NCI-H1694 (cell line): Measurements from ENCODE around the gene KCNJ1.

Source experiments
- DNase-seq: peaks from one replicate; lab custom pipeline; 2025; lab: John Stamatoyannopoulos, UW

The KCNJ1 gene

GRCh38 chr11:128867277-128867676 lies at the start of gene KCNJ1:
KCNJ1 (minus strand) TSS chr11:128867296; CDS start chr11:128840243, 27,053 bp downstream.
- DNase-seq = no peak

GRCh38 chr11:128916681-128917080 lies 49.6 kb upstream of the KCNJ1 start:
- DNase-seq = no peak

DNA sequence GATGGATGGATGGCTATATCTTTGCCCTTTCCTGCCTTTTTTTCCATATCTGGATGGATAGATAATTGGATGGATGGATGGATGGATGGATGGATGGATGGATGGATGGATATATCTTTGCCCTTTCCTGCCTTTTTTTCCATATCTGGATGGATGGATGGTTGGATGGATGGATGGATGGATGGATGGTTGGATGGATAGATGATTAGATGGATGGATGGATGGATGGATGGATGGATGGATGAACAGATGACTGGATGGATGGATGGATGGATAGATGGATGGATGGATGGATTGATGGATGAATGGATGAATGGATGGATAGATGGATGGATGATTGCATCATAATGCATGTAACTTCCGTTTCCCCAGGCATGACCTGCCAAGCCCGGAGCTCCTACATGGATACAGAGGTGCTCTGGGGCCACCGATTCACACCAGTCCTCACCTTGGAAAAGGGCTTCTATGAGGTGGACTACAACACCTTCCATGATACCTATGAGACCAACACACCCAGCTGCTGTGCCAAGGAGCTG lies 49.0 kb upstream of the KCNJ1 start:
- no peak for DNase-seq

- DNase-seq = peak; percentile 37
These were observed 48.0 kb upstream of the KCNJ1 start for GRCh38 chr11:128915149-128915521.

DNA sequence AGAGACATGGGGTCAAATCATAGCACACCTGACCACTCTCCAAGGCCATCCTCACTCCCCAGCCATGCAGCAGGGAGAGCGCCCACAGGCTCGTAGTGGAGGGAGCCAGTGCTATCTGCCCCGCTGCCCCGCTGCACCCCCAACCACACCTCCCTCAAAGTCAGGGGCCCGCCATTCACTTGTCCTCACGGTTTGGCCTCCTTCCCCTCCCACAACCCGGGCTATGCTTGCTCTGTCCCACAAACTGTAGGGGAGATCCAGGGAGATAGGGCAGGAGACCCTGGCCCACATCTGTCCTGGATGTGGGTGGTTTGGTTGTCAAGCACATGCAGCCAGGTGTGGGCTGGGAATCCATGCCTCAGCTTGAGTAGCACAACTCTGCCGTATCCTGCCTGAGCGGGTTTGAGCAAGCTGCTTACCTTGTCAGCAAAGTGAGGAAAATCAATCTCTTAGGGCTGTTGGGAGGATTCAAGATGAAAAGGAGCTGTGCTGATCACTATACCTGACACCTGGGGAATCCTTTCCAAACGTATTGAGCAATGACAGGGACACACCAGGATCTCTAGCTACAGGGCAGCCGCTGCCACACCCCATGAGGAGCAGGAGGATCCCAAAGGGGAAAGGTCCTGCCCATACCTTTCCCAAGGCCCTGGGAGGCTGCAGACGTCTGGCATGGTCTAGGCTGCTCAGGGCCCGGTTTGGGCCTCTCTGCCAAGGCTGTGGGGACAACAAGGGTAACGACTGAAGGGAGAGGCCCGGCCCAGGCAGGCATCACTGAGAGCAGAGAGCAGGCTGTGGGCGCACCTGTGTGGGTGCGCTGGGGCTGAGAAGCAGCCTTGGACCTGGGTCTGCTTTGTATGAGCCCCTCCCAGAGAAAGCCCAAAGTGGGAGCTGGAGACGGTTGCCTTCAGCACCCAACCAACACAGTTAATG lies 47.4 kb upstream of the KCNJ1 start:
- DNase-seq = no peak

- no peak for DNase-seq
These were observed 46.7 kb upstream of the KCNJ1 start for GRCh38 chr11:128913806-128914205.

- no peak for DNase-seq
These were observed 44.6 kb upstream of the KCNJ1 start for GRCh38 chr11:128911701-128912100.

GRCh38 chr11:128911239-128911638 lies 44.1 kb upstream of the KCNJ1 start:
- no peak for DNase-seq

- DNase-seq = no peak
These were observed 43.5 kb upstream of the KCNJ1 start for GRCh38 chr11:128910576-128910975.

DNA sequence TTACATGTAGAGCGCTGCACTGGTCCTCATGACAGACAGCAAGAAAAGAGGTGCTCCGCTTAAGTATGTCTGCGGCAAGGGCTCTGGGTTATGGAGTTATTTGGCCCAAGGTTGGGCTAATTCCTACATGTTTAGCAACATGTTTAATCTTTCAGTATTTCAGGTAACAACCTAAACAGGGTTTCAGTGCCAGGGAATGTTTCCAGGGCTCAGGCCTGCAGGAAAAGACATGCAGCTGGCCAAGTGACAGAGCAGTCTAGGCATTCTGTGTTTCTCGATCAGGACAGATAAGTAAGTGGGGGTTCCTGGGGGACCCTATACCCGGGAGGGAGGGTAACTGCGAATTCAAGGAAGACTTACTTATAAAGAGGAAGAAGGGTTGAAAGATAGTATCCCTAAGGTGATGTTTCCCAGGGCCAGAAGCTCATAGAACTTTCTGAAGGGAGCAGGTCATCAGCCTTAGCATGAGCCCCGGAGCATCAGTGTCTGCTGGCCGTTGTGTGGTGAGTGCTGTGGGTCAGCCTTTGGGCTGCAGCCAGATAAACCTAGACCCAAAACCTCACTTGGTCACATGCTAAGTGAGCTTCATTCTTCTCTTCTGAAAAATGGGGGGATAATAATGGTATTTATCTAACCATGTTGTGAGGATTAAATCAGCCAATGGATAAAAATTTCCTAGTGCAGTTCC lies 42.5 kb upstream of the KCNJ1 start:
- DNase-seq = no peak

- no peak for DNase-seq
These were observed 41.5 kb upstream of the KCNJ1 start for GRCh38 chr11:128908391-128909246.

DNA sequence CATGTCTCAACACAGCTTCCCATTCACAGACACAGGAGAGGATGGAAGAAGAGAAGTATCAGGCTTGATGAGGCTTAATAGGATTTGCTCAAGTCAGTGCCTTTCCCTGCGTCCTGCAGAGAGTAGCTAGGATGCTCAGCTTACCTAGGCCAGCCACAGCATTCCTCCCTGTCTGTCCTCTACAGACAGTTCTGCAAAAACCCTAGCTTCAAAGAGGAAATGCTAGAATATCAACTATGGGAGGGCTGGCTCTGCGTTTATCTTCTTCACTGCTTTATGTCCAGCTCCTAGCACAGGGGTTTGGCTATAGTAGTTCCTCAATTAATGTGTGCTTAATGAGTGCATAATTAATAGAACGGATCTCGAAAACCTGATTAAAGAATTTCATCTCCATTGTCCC lies 40.5 kb upstream of the KCNJ1 start:
- no peak for DNase-seq

DNA sequence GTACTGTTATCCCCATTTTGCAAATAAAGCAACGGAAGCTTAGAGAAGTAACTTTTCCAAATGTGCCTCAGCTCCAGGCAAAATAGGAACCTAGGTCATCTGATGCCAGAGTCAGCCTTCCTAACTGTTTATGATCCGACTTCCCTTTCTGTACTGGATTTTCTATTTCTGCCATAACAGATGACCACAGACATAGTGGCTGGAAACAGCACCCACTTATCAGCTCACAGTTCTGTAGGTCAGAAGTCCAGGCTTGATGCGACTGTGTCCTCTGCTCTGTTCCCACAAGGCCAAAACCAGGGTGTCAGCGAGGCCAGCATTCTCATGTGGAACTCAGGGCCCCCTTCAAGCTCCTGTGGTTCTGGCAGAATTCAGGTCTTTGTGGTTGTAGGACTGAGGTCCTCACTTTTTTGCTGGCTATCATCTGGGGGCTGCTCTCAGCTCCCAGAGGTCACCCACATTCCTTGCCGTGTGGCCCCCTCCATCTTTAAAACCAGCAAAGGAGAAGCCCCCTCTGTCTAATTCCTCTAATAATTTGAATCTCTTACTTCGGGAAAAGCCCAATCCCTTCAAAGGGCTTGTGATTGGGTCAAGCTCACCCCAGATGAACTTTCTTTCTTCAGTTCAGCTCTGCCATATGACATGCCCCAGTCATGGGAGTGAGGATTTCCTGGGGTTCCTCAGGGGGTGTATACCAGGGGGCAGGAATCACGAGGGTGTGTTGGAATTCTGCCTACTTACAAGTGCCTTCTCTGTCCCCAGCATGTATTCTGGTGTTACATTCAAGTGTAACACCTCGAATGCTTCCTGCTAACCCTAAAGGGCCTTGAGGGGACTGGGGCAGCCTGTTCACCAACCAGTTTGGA lies 39.3 kb upstream of the KCNJ1 start:
- DNase-seq = no peak

DNA sequence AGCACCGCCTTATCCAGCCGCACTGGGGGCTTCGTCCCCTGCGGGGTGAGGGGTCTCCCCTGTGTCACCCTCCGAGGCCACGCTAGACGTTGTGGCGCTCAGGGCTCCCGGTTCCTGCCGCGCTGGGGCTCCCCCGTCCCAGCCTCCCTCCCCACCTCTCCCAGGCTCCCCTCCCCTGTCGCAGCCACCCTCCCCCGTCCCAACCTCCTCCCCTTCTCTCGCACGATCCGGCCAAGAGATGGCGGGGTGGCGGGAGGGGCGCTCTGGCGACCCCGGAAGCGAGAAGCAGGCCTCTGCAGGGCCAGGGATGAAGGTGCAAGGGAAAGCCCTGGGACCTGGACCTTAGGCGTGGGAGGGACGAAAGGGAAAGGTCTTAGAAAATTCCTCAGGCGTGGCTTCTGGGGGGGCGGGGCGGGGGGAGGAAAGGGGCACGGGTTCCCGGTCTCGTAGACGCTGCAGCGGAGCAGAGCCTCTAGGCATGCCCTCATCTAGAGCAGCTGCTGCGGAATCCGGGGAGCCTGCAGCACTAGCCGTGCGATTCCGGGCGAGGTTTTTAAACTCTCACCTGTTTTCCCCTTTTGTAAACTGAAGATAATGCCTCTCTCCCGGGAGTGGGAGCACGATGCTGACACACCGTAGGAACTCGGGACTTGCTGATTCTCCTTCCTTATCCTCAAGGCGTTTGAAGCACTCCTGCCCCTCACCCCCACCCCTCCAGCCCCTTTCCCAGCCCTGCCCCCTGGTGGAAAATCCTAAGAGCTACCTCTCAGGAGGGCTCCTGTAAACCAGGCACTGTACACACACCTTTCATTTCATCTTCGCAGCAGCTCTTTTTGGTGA lies 38.5 kb upstream of the KCNJ1 start:
- DNase-seq = no peak

DNA sequence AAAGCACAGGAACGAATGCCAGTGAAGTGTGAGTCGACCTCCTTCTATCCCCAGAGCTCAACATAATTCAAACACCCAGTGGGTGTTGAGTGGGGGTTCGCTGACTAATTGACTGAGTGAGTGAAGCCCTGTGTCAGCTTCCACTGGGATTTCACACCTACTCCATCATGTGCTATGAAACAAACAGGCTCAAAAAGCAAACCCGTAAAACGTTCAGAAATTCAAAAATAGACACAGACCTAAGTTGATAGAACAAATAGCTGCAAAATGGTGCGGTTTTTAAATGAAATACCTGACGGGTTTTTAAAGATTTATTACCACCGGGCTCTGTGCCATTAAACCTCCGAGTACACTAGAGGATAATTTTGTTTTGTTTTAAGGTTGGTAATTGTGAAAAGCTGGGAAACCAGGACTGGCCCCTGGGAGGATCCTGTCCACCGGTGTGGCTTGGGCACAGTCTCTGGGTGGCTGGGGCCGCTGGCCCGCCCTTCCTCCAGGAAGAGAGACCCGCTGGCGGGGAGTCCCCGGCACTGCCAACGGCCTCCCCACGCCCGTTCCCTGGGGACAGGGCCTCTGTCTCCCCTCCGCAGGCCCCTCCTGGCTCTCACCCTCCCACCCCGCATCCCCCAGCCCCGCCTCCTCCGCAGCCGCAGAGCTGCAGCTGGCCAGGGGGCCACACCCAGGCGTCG lies 37.7 kb upstream of the KCNJ1 start:
- no peak for DNase-seq

GRCh38 chr11:128904303-128904655 lies 37.2 kb upstream of the KCNJ1 start:
- no peak for DNase-seq

GRCh38 chr11:128903248-128904061 lies 36.4 kb upstream of the KCNJ1 start:
- no peak for DNase-seq

DNA sequence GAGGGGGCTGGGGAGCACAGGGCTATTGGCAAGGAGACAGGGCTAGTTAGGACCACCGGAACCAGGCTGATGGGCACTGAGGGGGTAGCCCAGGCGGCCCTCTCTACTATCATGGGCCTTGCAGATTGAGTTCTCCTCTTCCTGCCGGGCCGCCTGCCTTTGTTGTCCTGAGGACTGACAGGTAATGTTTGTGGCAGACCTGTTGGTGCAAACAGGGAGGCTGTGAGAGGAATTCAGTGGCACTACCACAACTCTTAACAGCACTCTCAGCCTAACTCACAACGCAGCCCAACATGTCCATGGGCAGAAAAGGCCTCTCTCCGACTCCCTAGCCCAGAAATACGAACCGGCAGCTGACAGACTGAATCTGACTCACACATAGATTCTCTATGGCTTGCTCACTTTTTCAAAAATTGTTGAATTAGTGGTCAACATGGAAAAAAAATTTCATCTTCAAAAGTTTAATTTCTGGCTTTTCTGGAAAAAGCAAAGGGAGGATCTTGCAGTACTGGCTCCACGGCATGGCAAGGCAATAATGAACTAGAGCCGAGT lies 35.5 kb upstream of the KCNJ1 start:
- DNase-seq = no peak
